HCT116 (cell line): ENCODE data around the gene AP1M2. TPM values are rescaled to one million over a fixed set of nuclear protein-coding genes. Genes with fewer than 3 reads are reported as not detected.

Source experiments
- ATAC-seq: fragments of 200-7000 bp; cut with Tn5 transposase; 2 replicates; pipeline ENCODE4 v1.9.1; 2020; ENCODE audit warnings: mild to moderate bottlenecking, moderate library complexity
- BruUV-seq: library from RNA; stranded (reverse); fragments of 400-500 nt; replicated peaks from 2 replicates; lab custom pipeline; 2021; lab: Mats Ljungman, UMichigan
- CTCF ChIA-PET: fragments of 300-600 bp; sonication (Branson Sonifier 250); formaldehyde crosslinking; loops from one replicate; lab custom pipeline; 2021; ENCODE audit warnings: antibody characterized with exemption; lab: Charles Lee
- POLR2A ChIA-PET: fragments of 300-600, 350-600 bp; sonication (Branson Sonifier 250); formaldehyde crosslinking; loops from one replicate; lab custom pipeline; 2021; ENCODE audit warnings: antibody characterized with exemption; lab: Charles Lee
- RAD21 ChIA-PET, 2 experiments: fragments of 300-600 bp; sonication (Branson Sonifier 250); formaldehyde crosslinking; loops; one replicate each; lab custom pipeline; 2023; ENCODE audit warnings: low total read pairs in 2 of 2; ENCODE audit not compliant: uncharacterized antibody in 2 of 2, unreplicated experiment in 2 of 2, low non-redundant PET in 1 of 2; lab: Charles Lee
- DNase-seq: peaks from one replicate; pipeline ENCODE4 v3.0.0-alpha.2; 2010; ENCODE audit warnings: low read depth, low spot score
- H2AFZ ChIP-seq: fragments of 200-600 bp; shearing (Covaris generic), sonication (generic); 2 replicates; pipeline ENCODE4 v1.6.1; 2017; ENCODE audit warnings: low read depth, mixed run types, mixed read lengths, antibody characterized with exemption, low read length; ENCODE audit not compliant: poor library complexity, severe bottlenecking
- H3K27ac ChIP-seq: 2 replicates; pipeline ENCODE4 v1.5.1; 2012; ENCODE audit warnings: low read depth, low read length
- H3K27me3 ChIP-seq: fragments of 200-600 bp; sonication (generic); 2 replicates; pipeline ENCODE4 v1.6.1; 2016; ENCODE audit warnings: mixed run types, low read length, mixed read lengths; ENCODE audit not compliant: insufficient read depth
- H3K36me3 ChIP-seq, 2 experiments: fragments of 200-500 bp in 1 of 2; fragments of 200-600 bp in 1 of 2; sonication (Bioruptor generic) in 1 of 2; sonication (generic) in 1 of 2; 2 replicates each; pipeline versions ENCODE4 v1.5.1 to v1.6.1; 2014 to 2016; ENCODE audit warnings: low read length in 2 of 2, inconsistent platforms in 1 of 2, mixed read lengths in 1 of 2, mixed run types in 1 of 2; ENCODE audit not compliant: insufficient read depth in 2 of 2, control insufficient read depth in 1 of 2
- H3K4me1 ChIP-seq, 2 experiments: fragments of 200-600 bp in 1 of 2; sonication (generic) in 1 of 2; 2 replicates each; pipeline versions ENCODE4 v1.5.1 to v1.6.1; 2012 to 2017; ENCODE audit warnings: low read length in 2 of 2, inconsistent platforms in 1 of 2, mild to moderate bottlenecking in 1 of 2, mixed read lengths in 1 of 2, mixed run types in 1 of 2, moderate library complexity in 1 of 2; ENCODE audit not compliant: insufficient read depth in 2 of 2, control insufficient read depth in 1 of 2
- H3K4me2 ChIP-seq: fragments of 200-600 bp; sonication (generic); 2 replicates; pipeline ENCODE4 v1.6.1; 2017; ENCODE audit warnings: mixed run types, low read length, mixed read lengths
- H3K4me3 ChIP-seq, 2 experiments: fragments of 200-600 bp in 1 of 2; sonication (generic) in 1 of 2; replicated peaks in 1 of 2; 2 replicates each; pipeline ENCODE4 v1.5.1; 2011 to 2016; ENCODE audit warnings: low read length in 2 of 2, control low read depth in 1 of 2, low read depth in 1 of 2, mild to moderate bottlenecking in 1 of 2, mixed read lengths in 1 of 2, mixed run types in 1 of 2
- H3K79me2 ChIP-seq: fragments of 200-600 bp; sonication (generic); 2 replicates; pipeline ENCODE4 v1.6.1; 2017; ENCODE audit warnings: mild to moderate bottlenecking, mixed run types, low read length, moderate library complexity, mixed read lengths; ENCODE audit not compliant: insufficient read depth
- H3K9ac ChIP-seq: fragments of 200-600 bp; sonication (generic); 2 replicates; pipeline ENCODE4 v1.6.1; 2016; ENCODE audit warnings: low read length, mixed read lengths
- H3K9me2 ChIP-seq: fragments of 200-600 bp; sonication (generic), shearing (Covaris generic); 2 replicates; pipeline ENCODE4 v1.6.1; 2017; ENCODE audit warnings: mixed run types, mild to moderate bottlenecking, moderate library complexity; ENCODE audit not compliant: insufficient read depth
- H3K9me3 ChIP-seq, 2 experiments: fragments of 200-500 bp in 1 of 2; fragments of 200-600 bp in 1 of 2; sonication (Bioruptor generic) in 1 of 2; sonication (generic) in 1 of 2; 2 replicates each; pipeline ENCODE4 v1.6.1; 2014 to 2017; ENCODE audit warnings: low read length in 2 of 2, mixed read lengths in 2 of 2, inconsistent platforms in 1 of 2, low read depth in 1 of 2, mild to moderate bottlenecking in 1 of 2, mixed run types in 1 of 2, moderate library complexity in 1 of 2; ENCODE audit not compliant: control insufficient read depth in 1 of 2, insufficient read depth in 1 of 2
- H4K20me1 ChIP-seq: fragments of 200-600 bp; sonication (generic), shearing (Covaris generic); 2 replicates; pipeline ENCODE4 v1.6.1; 2017; ENCODE audit warnings: mixed run types, mild to moderate bottlenecking, moderate library complexity; ENCODE audit not compliant: insufficient read depth
- ATF3 ChIP-seq: IDR thresholded peaks from 2 replicates; pipeline ENCODE4 v1.6.1; 2012
- CEBPB ChIP-seq: IDR thresholded peaks from 2 replicates; pipeline ENCODE4 v1.6.1; 2012; ENCODE audit warnings: low read depth
- CTCF ChIP-seq, 3 experiments: fragments of 200-600 bp in 1 of 3; sonication (generic) in 1 of 3; IDR thresholded peaks in 2 of 3; conservative IDR thresholded peaks in 1 of 3; 2 replicates each; pipeline ENCODE4 v1.5.1; 2012 to 2017; ENCODE audit warnings: low read depth in 2 of 3, low read length in 2 of 3, antibody characterized with exemption in 1 of 3, borderline replicate concordance in 1 of 3, control low read depth in 1 of 3, mild to moderate bottlenecking in 1 of 3, mixed read lengths in 1 of 3, mixed run types in 1 of 3, moderate library complexity in 1 of 3; ENCODE audit not compliant: insufficient read depth in 1 of 3
- EZH2 ChIP-seq: fragments of 200-600 bp; sonication (generic); IDR thresholded peaks from 2 replicates; pipeline ENCODE4 v1.6.1; 2017; ENCODE audit warnings: antibody characterized with exemption, mixed run types
- EZH2phosphoT487 ChIP-seq: fragments of 200-600 bp; IDR thresholded peaks from 2 replicates; pipeline ENCODE4 v1.6.1; 2018; ENCODE audit warnings: antibody characterized with exemption, borderline replicate concordance
- JUND ChIP-seq: IDR thresholded peaks from 2 replicates; pipeline ENCODE4 v1.6.1; 2012
- SP1 ChIP-seq: IDR thresholded peaks from 2 replicates; pipeline ENCODE4 v1.6.1; 2012; ENCODE audit warnings: low read depth
- SRF ChIP-seq: IDR thresholded peaks from 2 replicates; pipeline ENCODE4 v1.6.1; 2012; ENCODE audit warnings: low read depth
- ZBTB33 ChIP-seq: IDR thresholded peaks from 2 replicates; pipeline ENCODE4 v1.6.1; 2011; ENCODE audit warnings: mild to moderate bottlenecking, low read length, moderate library complexity; ENCODE audit not compliant: insufficient replicate concordance; ENCODE audit errors: extremely low read depth
- ZNF274 ChIP-seq: fragments of 200-500 bp; sonication (Bioruptor generic); IDR thresholded peaks from 2 replicates; pipeline ENCODE4 v1.6.1; 2014; ENCODE audit warnings: mild to moderate bottlenecking, low read depth, low read length, inconsistent platforms
- intact Hi-C: fragments of 100-400 bp; cut with micrococcal nuclease; formaldehyde crosslinking; loops from 2 replicates; pipeline ENCODE4 v1.10.0; 2022
- total RNA-seq: library from RNA; stranded (reverse); gene quantifications from one replicate; pipeline ENCODE4 v1.2.1, GENCODE V29; 2021; ENCODE audit not compliant: unreplicated experiment
- TF ChIP-seq, protein P1 (sequence below): IDR thresholded peaks from 2 replicates; pipeline ENCODE4 v1.6.1; 2012

AP1M2 gene
- total RNA-seq, 1 experiment from 2014 or later: 111 TPM

GRCh38 chr19:10593820-10594637 is 6.9 kb upstream of the AP1M2 start:
- ChIA-PET POLR2A (no interaction called here), CTCF (no interaction called here), RAD21 (no interaction called here)
- no peak overlapping the region for H2AFZ ChIP-seq
- H3K4me3 ChIP-seq: no peak overlapping the region
- no peaks in the 10 kb centered on the region for H3K9me2 ChIP-seq
- no peaks in the 10 kb centered on the region for H3K27me3 ChIP-seq
- BruUV-seq: no TSS peak
- ATAC-seq (no peak), DNase-seq (no peak)
- no peaks in the 10 kb centered on the region for H3K9me3 ChIP-seq
- no peaks in the 10 kb centered on the region for H3K36me3 ChIP-seq
- TF ChIP-seq SP1 (no peak), EZH2 (no peak), JUND (no peak), ATF3 (no peak)
- no peak overlapping the region for H3K9ac ChIP-seq
- H3K4me2 ChIP-seq: no peak overlapping the region
- no peak overlapping the region for H3K27ac ChIP-seq
- H4K20me1 ChIP-seq: no peaks in the 10 kb centered on the region
- peaks cover 0 to 11% of the 10 kb centered on the region in 2 experiments; a peak in 1 of 4 replicates for H3K4me1 ChIP-seq
- no peaks in the 10 kb centered on the region for H3K79me2 ChIP-seq
- intact Hi-C loops: no loop called here

- POLR2A ChIA-PET: no interaction called here
- Histone ChIP-seq H3K79me2 (no peaks in the 10 kb centered on the region), H3K27me3 (no peaks in the 10 kb centered on the region), H3K27ac (no peak overlapping the region), H4K20me1 (no peaks in the 10 kb centered on the region), H3K4me3 (no peak overlapping the region), H3K4me1 (peaks cover 0 to 11% of the 10 kb centered on the region in 2 experiments; a peak in 1 of 4 replicates)
- intact Hi-C loops: no loop called here
- no TSS peak for BruUV-seq
- DNase-seq (no peak), ATAC-seq (no peak)
- CTCF ChIA-PET: no interaction called here
- RAD21 ChIA-PET: no interaction called here
- TF ChIP-seq CEBPB (no peak), ATF3 (no peak), SP1 (no peak), SRF (no peak), EZH2 (no peak), CTCF (IDR thresholded peaks at IDR 0.05 in 2 of 3, conservative IDR thresholded peaks at IDR 0.05 in 1 of 3; ENCODE audit: borderline replicate concordance in 1 of 3, insufficient read depth in 1 of 3, low read depth in 2 of 3, low read length in 2 of 3) (no peak), ZBTB33 (no peak), EZH2phosphoT487 (no peak), ZNF274 (no peak)
- TF ChIP-seq, protein P1, sequence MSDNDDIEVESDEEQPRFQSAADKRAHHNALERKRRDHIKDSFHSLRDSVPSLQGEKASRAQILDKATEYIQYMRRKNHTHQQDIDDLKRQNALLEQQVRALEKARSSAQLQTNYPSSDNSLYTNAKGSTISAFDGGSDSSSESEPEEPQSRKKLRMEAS: no peak
- TF ChIP-seq, all 23 proteins: peak for 0
- no peak overlapping the region for H2AFZ ChIP-seq
- H3K9ac ChIP-seq: no peak overlapping the region
- H3K9me3 ChIP-seq: no peaks in the 10 kb centered on the region
- H3K4me2 ChIP-seq: no peak overlapping the region
- H3K36me3 ChIP-seq: no peaks in the 10 kb centered on the region
- H3K9me2 ChIP-seq: no peaks in the 10 kb centered on the region
Measured at GRCh38 chr19:10593148-10593547, 6.0 kb upstream of the AP1M2 start.
